SIG-M5 treated with dmso at 0.1 percent for 504 hours (cell line): ENCODE results near the gene EXOC4.

ENCODE experiments used
- DNase-seq: peaks from one replicate; lab custom pipeline; 2025; ENCODE audit not compliant: unreplicated experiment; lab: John Stamatoyannopoulos, UW

EXOC4 gene

DNA sequence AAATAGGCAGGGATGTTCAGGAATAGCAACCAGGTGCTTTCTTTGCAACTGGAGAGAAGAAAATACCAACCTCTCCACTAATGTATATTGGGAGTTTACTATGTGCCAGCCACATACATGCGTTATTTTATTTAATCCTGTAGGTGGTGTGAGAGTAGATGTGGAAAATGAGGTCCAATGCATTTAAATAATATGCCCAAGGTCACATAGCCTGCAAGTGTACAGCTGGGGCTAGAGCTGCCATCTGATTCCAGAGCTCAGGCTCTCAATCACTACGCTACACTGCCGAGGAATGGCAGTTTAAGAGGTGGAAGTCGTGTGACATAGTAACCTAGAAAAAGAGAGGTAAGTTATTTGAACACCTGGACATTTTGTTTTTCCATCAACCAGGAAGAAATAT is 277.0 kb downstream of the EXOC4 start:
- DNase-seq = no peak

DNA sequence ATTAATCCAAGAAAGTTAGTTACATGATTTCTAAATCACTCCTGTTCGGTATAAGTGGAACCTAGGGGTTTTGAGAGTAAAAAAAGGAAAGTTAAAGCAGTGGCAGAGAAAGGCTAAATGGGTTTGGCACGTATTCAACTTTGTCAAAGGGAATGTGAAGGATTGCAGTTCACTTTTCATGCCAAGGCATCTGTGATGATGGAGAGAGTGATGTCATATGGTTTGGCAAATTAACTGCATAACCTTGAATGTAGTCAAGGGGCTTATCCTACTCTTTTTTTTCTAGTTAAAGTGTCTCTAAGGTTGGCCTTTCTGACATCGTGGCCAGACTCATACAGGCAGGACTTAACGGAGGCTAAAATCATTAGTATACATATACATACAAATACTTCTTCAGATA is 277.8 kb downstream of the EXOC4 start:
- no peak for DNase-seq

- DNase-seq = no peak
Measured at GRCh38 chr7:133534816-133535215, 281.9 kb downstream of the EXOC4 start.

DNA sequence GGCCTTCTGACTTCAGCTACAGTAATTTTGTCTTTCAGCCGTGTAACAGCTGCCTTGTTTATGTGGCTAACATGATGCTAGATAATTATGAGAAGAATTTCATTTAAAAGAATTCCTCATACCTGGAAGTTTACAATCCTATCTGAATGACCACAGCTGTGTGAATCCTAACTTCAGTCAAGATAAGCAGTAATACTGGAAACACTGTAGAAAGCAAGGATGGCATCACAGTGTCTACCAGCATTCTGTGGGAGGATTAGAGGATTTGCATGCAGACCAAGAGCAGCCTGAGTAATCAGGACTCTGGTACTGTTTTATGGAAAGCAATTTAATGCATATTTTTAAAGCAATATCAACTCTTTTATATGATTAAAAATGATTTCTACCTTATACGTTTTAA is 282.4 kb downstream of the EXOC4 start:
- no peak for DNase-seq

- DNase-seq = no peak
Measured at GRCh38 chr7:133536450-133536849, 283.6 kb downstream of the EXOC4 start.

DNA sequence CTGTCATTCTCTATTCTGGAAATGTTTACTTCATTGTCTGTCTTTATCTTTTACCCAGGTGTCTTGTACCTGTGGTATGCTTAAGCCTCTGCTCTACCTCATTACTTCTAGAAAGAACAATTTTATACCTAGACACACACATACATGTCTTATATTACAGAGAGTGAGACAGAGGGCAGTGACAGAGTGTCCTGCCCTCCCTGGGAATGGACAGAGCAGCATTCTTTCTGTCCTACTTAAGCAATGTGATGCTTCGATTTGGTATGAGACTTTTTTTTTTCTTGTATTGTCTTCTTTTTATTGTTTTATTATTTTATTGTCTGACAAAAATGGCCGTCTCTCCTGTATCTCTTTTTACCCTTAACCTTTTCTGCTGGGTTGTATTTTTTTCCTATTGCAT is 286.1 kb downstream of the EXOC4 start:
- no peak for DNase-seq

GRCh38 chr7:133540096-133540860 is 287.4 kb downstream of the EXOC4 start:
- no peak for DNase-seq

GRCh38 chr7:133542209-133542780 is 289.4 kb downstream of the EXOC4 start:
- no peak for DNase-seq

GRCh38 chr7:133543657-133544056 is 290.8 kb downstream of the EXOC4 start:
- DNase-seq = no peak

- DNase-seq = no peak
Measured at GRCh38 chr7:133545618-133546017, 292.7 kb downstream of the EXOC4 start.

- no peak for DNase-seq
Measured at GRCh38 chr7:133547981-133548380, 295.1 kb downstream of the EXOC4 start.

DNA sequence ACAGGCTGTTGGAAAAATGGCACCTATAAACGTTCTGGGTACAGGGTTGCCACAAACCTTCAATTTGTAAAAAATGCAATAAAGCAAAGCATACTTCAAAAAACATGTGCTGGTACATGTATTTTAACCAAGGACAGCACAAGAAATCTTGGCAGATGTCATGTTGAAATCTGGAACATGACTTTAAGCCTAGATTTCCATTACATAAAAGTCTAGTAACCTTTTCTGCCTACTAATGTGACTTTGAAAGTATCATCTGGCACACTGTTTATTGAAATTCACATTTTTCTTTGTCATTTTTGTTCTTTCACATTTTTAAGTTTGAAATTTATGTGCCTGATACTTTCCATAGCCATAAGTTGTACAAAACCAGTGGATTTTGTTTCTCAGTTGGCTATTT is 296.8 kb downstream of the EXOC4 start:
- no peak for DNase-seq

GRCh38 chr7:133550145-133550544 is 297.3 kb downstream of the EXOC4 start:
- DNase-seq = no peak

DNA sequence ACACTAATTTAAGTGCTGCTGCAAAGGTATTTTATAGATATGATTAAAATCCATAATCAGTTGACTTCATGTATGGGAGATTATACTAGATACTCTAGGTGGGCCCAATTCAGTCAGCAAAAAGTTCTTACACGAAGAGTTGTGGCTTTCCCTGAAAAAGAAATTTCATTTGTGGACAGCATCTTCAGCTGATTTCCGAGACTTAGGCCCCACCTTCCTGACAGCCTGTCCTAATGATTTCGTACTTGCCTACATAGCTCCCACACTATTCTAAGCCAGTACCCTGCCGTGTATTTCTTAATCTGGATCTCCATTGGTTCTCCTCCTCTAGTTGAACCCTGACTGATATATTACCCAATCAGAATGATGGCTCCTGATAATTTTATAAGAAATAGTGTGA is 297.9 kb downstream of the EXOC4 start:
- DNase-seq = no peak

DNA sequence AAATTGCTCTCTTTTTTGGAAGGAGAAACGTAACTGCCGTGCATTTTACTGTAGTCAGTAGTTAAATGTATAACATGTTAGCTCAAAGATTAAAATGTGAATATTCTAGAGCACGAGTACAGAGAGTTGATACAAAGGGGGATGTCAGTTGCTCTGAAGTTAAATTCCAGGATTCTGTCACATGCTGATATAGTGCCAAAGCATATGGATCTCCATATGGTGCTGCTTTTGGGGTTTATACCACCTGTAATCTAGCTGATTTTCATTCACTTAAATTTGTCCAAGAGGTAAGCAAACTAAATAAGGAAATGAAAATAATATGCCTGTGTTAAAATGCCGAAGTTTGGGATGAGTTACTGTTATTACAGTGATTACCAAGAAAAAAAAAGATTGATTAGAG is 298.6 kb downstream of the EXOC4 start:
- no peak for DNase-seq

DNA sequence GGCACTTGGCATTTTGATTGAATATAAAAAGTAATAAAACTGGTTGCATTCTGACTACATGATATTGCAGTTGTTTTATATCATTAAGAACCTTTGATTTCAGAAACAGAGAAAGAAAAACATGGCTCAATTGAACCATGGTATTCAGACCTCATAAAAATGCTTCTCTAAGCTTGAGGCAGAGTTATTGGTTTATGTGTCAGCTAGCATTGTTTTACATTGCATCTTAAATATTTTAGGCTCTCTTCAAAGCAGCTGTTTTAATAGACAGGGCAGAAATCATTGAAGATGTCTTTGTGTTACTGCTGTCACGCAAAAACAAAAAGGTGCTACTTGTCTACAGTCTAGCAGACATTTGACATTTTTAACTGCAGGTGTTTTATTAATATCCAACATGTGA is 299.2 kb downstream of the EXOC4 start:
- no peak for DNase-seq

GRCh38 chr7:133554330-133554729 is 301.5 kb downstream of the EXOC4 start:
- no peak for DNase-seq

- DNase-seq = no peak
Measured at GRCh38 chr7:133556048-133556447, 303.2 kb downstream of the EXOC4 start.

DNA sequence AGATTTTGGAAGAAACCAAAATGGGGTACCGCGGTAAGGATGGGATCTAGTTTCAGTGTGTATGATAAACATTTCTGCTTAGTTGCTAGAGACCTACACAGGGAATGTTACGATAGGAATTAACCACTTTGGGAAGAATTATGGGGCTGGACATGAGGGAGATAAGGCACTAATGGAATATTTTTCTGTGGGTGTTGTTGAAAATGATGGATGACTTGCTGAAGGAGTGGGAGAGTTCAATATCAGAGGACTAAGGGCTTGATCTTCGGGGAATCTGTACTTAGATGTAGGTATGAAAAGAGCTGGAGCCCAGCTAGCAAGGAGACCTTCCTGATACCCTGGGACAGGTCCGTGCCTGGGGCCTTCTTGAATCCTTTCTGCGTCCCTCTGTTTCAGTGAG is 303.7 kb downstream of the EXOC4 start:
- no peak for DNase-seq

GRCh38 chr7:133560900-133561299 is 308.0 kb downstream of the EXOC4 start:
- no peak for DNase-seq

DNA sequence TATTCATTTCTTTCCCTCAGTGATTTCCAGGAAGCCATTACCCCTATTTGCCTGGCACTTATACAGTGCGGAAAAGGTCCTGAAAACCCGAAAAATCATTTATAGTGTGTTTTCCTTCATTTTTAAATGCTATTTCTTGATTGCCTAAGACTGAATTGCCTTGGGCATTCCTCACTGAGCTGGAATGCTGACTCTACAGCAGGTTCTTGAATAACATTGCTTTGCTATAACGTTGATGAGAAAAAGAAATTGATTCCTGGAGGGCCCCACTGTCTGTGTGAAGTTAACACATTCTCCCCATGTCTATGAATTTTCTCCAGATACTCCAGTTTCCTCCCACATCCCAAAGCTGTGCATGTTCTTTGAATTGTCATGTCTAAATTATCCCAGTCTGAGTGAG is 308.5 kb downstream of the EXOC4 start:
- no peak for DNase-seq

DNA sequence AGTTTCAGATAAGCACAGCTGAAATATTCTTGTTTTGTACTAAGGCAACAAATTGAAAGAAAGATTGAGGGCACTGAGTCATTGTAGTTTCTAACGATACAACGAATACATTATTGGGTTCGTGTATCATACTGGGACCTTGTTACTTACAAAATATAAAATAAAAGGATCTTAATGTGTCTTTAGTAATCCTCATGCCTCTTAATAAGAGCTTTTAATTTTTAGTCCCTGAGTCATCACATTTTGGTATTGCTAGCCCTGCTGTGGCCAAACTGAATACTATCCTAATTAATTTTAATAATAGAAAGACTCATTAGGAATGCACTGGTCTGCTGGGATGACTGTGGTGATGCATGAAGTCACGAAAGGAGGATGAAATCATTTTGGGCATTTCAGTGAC is 309.7 kb downstream of the EXOC4 start:
- DNase-seq = no peak

DNA sequence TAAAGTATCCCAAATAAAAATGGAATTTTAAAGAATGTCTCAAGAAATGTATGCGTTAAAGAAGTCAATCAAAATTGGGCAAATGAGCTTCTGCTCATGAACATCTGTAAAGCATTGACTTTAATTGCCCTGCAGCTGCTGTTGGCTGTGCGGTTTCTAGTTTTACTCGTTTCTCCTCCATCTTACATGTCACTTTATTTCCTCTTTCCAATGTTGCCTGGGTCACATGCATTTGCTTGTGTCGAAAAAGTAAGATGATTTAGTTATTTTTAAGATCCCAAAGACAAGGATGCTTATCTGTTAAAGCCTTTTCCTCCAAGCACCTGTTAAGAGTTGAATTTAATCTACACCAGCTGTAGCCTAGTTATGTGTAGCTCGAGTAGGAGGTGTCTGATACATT is 310.4 kb downstream of the EXOC4 start:
- DNase-seq = no peak
